Measurements from ENCODE around the gene CACNA2D2.

DNA sequence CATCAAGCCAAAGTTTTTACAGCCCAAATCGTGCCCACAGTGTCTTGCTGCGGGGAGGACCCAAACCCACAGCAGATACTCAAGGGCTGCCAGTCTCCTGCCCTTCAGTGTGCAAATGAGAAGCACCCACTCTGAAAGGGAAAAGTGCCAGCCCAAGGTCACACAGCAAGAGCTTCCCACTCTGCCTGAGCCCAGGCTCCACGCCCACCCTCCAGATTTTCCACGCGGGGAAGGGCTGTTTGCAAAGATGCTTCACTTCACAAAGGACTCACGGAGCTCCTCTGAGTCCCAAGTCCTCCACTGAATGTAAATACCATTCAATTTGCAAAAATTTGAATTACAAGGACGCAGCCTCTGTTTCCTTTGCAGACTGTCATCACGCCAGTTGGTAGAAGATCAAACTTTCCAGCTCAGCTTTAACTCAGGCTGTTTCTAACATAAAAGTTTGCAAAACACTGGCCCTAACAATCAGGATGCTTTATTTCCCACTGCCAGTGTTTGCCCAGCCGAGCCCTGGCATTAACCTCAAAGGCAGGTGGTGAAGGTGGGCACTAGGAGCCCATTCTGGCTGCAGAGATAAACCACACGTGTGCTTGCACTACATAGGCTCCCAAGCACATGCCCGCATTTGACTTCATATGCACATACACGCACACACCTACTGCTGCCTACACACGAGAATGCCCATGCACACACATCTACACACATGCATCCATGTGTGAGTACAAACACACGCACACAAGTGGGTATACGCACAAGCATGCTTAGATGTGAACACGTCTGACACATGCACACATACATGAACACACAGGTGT, 7.6 kb downstream of the CACNA2D2 start:
- TF ChIP-seq CTCF (IDR thresholded peaks at IDR 0.05; ENCODE audit: insufficient read depth, low read depth, low read length): no peak
- TF ChIP-seq EZH2 (IDR thresholded peaks at IDR 0.05; ENCODE audit: insufficient read depth, low read length): no peak
